KMS-11 (cell line): Measurements from ENCODE around the gene PEX10.

Experiments used
- H2AFZ ChIP-seq: fragments of 200-600 bp; sonication (generic); 2 replicates; pipeline ENCODE4 v1.6.1; 2016; ENCODE audit warnings: antibody characterized with exemption, mixed run types, low read depth
- H3K27ac ChIP-seq: fragments of 200-600 bp; sonication (generic); 2 replicates; pipeline ENCODE4 v1.6.1; 2016; ENCODE audit warnings: mild to moderate bottlenecking, mixed run types
- H3K27me3 ChIP-seq: fragments of 200-600 bp; sonication (generic); 2 replicates; pipeline ENCODE4 v1.6.1; 2017; ENCODE audit warnings: mild to moderate bottlenecking, low read depth, mixed run types, moderate library complexity; ENCODE audit not compliant: insufficient read depth
- H3K36me3 ChIP-seq: fragments of 200-600 bp; sonication (generic); 2 replicates; pipeline ENCODE4 v1.6.1; 2017; ENCODE audit warnings: mild to moderate bottlenecking, mixed run types; ENCODE audit not compliant: insufficient read depth
- H3K4me1 ChIP-seq: fragments of 200-600 bp; sonication (generic); 2 replicates; pipeline ENCODE4 v1.6.1; 2016; ENCODE audit warnings: mild to moderate bottlenecking, low read depth, mixed run types; ENCODE audit not compliant: poor library complexity, severe bottlenecking
- H3K4me2 ChIP-seq: fragments of 200-600 bp; sonication (generic); 2 replicates; pipeline ENCODE4 v1.7.0; 2016; ENCODE audit warnings: mild to moderate bottlenecking, mixed run types
- H3K4me3 ChIP-seq: fragments of 200-600 bp; sonication (generic); IDR thresholded peaks from 2 replicates; pipeline ENCODE4 v1.6.1; 2017; ENCODE audit warnings: low read depth, low read length, mixed read lengths; ENCODE audit not compliant: insufficient read depth
- H3K79me2 ChIP-seq: fragments of 200-600 bp; sonication (generic); 2 replicates; pipeline ENCODE4 v1.6.1; 2016; ENCODE audit warnings: low read depth, mixed run types; ENCODE audit not compliant: insufficient read depth
- H3K9ac ChIP-seq: fragments of 200-600 bp; sonication (generic); 2 replicates; pipeline ENCODE4 v1.6.1; 2016; ENCODE audit warnings: mild to moderate bottlenecking, mixed run types
- H4K20me1 ChIP-seq: fragments of 200-600 bp; sonication (generic); 2 replicates; pipeline ENCODE4 v1.6.1; 2016; ENCODE audit warnings: mild to moderate bottlenecking, mixed run types; ENCODE audit not compliant: insufficient read depth
- CTCF ChIP-seq: fragments of 200-600 bp; sonication (generic); conservative IDR thresholded peaks from 2 replicates; pipeline ENCODE4 v1.6.1; 2017; ENCODE audit warnings: low read depth, mild to moderate bottlenecking, antibody characterized with exemption, low read length, moderate library complexity, mixed read lengths

PEX10 gene

GRCh38 chr1:2417083-2417832 is 4.9 kb upstream of the PEX10 start:
- peaks cover 75% of the 10 kb centered on the region for H3K27me3 ChIP-seq
- H3K4me3 ChIP-seq: no peak overlapping the region
- H3K36me3 ChIP-seq: no peaks in the 10 kb centered on the region
- H2AFZ ChIP-seq: no peak overlapping the region
- no peaks in the 10 kb centered on the region for H4K20me1 ChIP-seq
- H3K9ac ChIP-seq: no peak overlapping the region
- no peak overlapping the region for H3K4me2 ChIP-seq
- peaks cover 13% of the 10 kb centered on the region for H3K4me1 ChIP-seq
- H3K79me2 ChIP-seq: no peaks in the 10 kb centered on the region
- TF ChIP-seq CTCF: no peak
- no peak overlapping the region for H3K27ac ChIP-seq

GRCh38 chr1:2416403-2416802 is 4.0 kb upstream of the PEX10 start:
- Histone ChIP-seq H3K9ac (no peak overlapping the region), H4K20me1 (no peaks in the 10 kb centered on the region), H3K4me2 (no peak overlapping the region), H3K79me2 (0 out of 2 replicates have a peak, but pooled peaks cover 4% of the 10 kb centered on the region), H2AFZ (no peak overlapping the region), H3K27me3 (peaks cover 67% of the 10 kb centered on the region), H3K27ac (no peak overlapping the region), H3K36me3 (no peaks in the 10 kb centered on the region), H3K4me1 (peaks cover 16% of the 10 kb centered on the region), H3K4me3 (no peak overlapping the region)
- no peak for TF ChIP-seq CTCF

- no peak overlapping the region for H2AFZ ChIP-seq
- H3K36me3 ChIP-seq: no peaks in the 10 kb centered on the region
- no peak overlapping the region for H3K27ac ChIP-seq
- H4K20me1 ChIP-seq: no peaks in the 10 kb centered on the region
- 0 out of 2 replicates have a peak, but pooled peaks cover 5% of the 10 kb centered on the region for H3K79me2 ChIP-seq
- peaks cover 21% of the 10 kb centered on the region for H3K4me1 ChIP-seq
- H3K9ac ChIP-seq: no peak overlapping the region
- no peak for TF ChIP-seq CTCF
- H3K4me3 ChIP-seq: no peak overlapping the region
- peaks cover 61% of the 10 kb centered on the region for H3K27me3 ChIP-seq
- H3K4me2 ChIP-seq: no peak overlapping the region
Observed at GRCh38 chr1:2415801-2416208, 3.4 kb upstream of the PEX10 start.

GRCh38 chr1:2415337-2415736 is 3.0 kb upstream of the PEX10 start:
- TF ChIP-seq CTCF: no peak
- no peaks in the 10 kb centered on the region for H3K36me3 ChIP-seq
- H3K27me3 ChIP-seq: peaks cover 56% of the 10 kb centered on the region
- no peak overlapping the region for H3K4me3 ChIP-seq
- no peaks in the 10 kb centered on the region for H4K20me1 ChIP-seq
- H2AFZ ChIP-seq: no peak overlapping the region
- H3K4me2 ChIP-seq: no peak overlapping the region
- H3K27ac ChIP-seq: no peak overlapping the region
- 0 out of 2 replicates have a peak, but pooled peaks cover 5% of the 10 kb centered on the region for H3K79me2 ChIP-seq
- no peak overlapping the region for H3K9ac ChIP-seq
- H3K4me1 ChIP-seq: peaks cover 25% of the 10 kb centered on the region
